BLaER1 treated with 17β-estradiol and CSF1 and Interleukin-3, amounts not matched to agents 10 nM and 100 nM (cell line): ENCODE data around the gene NAAA.

ENCODE experiments used
- H3K27ac ChIP-seq, 11 experiments: shearing (Covaris generic); formaldehyde crosslinking; 2 replicates each; pipeline ENCODE4 v1.8.1; 2022
- H3K27me3 ChIP-seq, 11 experiments: shearing (Covaris generic); formaldehyde crosslinking; 2 replicates each; pipeline ENCODE4 v1.8.1; 2022
- H3K36me3 ChIP-seq, 11 experiments: shearing (Covaris generic); formaldehyde crosslinking; 2 replicates each; pipeline ENCODE4 v1.8.1; 2022
- H3K4me1 ChIP-seq, 10 experiments: shearing (Covaris generic); formaldehyde crosslinking; 2 replicates each; pipeline ENCODE4 v1.8.1; 2022
- H3K4me2 ChIP-seq, 11 experiments: shearing (Covaris generic); formaldehyde crosslinking; 2 replicates each; pipeline ENCODE4 v1.8.1; 2022
- H3K4me3 ChIP-seq, 10 experiments: shearing (Covaris generic); formaldehyde crosslinking; 2 replicates each; pipeline ENCODE4 v1.8.1; 2022
- H3K9ac ChIP-seq, 11 experiments: shearing (Covaris generic); formaldehyde crosslinking; 2 replicates each; pipeline ENCODE4 v1.8.1; 2022
- H3K9me3 ChIP-seq, 11 experiments: shearing (Covaris generic); formaldehyde crosslinking; replicated peaks in 1 of 11; 2 replicates each; pipeline ENCODE4 v1.8.1; 2022
- H4K20me1 ChIP-seq, 11 experiments: shearing (Covaris generic); formaldehyde crosslinking; 2 replicates each; pipeline ENCODE4 v1.8.1; 2022
- Cebpa-rat ChIP-seq, 11 experiments: shearing (Covaris generic); IDR thresholded peaks; 2 replicates each; pipeline ENCODE4 v1.8.1; 2022

Gene NAAA

DNA sequence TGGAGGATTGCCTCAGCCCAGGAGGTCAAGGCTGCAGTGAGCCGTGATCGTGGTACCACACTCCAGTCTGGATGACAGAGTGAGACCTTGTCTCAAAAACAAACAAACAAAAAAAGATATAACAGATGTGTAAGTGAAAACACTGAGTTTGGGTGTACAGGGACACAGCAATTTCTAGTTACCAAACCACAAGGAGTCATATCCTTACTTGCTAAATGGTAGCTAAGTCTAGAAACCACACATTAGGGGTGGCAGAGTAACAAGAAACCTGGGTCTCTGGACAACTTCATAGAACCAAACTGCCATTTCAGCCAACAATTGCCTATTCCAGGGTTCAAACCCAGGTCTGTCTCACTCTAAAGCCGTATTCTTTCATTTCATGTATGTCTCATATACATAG lies 59.3 kb downstream of the NAAA start:
- Histone ChIP-seq H3K36me3 (no peaks in the 10 kb centered on the region), H4K20me1 (no peaks in the 10 kb centered on the region), H3K27me3 (no peaks in the 10 kb centered on the region), H3K9me3 (no peaks in the 10 kb centered on the region), H3K9ac (no peak overlapping the region), H3K4me1 (no peaks in the 10 kb centered on the region; a peak in 2 of 20 replicates), H3K27ac (no peak overlapping the region), H3K4me2 (no peak overlapping the region), H3K4me3 (no peak overlapping the region)
- no peak for TF ChIP-seq Cebpa-rat (IDR thresholded peaks at IDR 0.05)

DNA sequence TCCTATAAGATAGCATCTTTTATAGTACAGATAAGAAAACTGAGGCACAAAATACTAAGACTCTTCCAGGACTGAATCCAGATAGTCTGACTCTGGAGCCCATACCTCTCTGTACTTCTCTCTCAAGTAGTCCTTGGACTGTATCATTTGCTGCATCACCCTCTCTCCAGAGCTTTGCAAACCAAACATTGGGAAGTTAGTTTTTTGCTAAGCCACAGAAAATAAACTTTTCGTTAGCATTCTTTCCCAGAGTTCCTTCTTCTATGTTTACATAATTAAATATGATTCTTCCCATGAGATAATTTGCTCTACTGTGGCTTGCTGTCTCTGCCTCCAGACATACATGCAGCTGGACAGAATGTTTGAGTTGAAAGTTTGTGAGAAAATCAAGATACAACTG lies 60.5 kb downstream of the NAAA start:
- no peak overlapping the region for H3K9ac ChIP-seq
- no peaks in the 10 kb centered on the region for H3K36me3 ChIP-seq
- no peaks in the 10 kb centered on the region for H3K9me3 ChIP-seq
- no peak overlapping the region for H3K27ac ChIP-seq
- no peaks in the 10 kb centered on the region for H4K20me1 ChIP-seq
- no peak for TF ChIP-seq Cebpa-rat (IDR thresholded peaks at IDR 0.05)
- H3K4me1 ChIP-seq, result no peaks in the 10 kb centered on the region; a peak in 2 of 20 replicates
- H3K27me3 ChIP-seq, result no peaks in the 10 kb centered on the region
- no peak overlapping the region for H3K4me2 ChIP-seq
- no peak overlapping the region for H3K4me3 ChIP-seq

DNA sequence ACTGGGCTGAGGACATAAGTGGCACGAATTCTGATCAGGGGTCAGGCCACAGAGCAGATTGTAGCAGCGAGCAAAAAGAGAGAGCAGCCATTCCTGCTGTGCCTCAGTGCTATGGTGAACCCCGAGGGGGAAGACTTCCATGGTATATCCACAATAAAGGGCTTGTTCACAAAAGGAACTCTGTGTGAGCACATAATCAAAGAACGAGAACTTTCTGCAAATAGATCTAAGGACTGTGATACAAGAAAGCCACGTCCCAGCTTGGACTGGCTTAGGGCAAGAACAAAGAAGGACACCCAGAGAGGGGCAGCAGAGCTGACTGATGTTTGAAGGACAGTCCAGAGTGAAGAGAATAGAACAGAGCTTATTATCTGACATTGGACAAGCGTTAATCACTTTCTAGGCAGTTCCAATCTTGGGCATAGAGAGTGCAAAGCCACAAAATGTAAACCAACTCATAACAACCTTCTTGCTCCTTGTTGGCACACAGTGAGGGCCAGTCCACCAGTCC lies 62.5 kb downstream of the NAAA start:
- Histone ChIP-seq H3K4me3 (no peak overlapping the region), H3K27me3 (no peaks in the 10 kb centered on the region)
- no peak for TF ChIP-seq Cebpa-rat (IDR thresholded peaks at IDR 0.05)

DNA sequence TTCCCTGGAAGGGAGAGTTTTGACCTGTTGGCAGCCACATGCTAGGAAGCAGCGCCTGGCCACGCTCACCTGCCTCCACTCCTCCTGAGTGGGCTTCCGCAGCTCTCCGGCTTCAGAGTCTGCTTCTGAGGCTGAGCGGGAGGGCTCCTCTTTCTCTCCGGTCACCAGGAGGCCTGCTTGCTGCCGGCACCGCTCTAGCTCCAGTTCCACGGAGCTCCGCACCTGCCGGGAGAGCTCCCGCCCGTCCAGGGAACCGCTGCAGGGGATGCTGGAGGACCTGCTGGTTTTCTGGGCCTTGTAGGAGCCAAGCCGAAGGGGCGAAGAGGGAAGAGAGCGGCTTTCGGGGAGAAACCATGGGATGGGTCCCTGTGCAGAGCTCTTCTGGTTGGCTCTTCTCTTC lies 64.6 kb downstream of the NAAA start:
- no peaks in the 10 kb centered on the region; a peak in 2 of 20 replicates for H3K4me1 ChIP-seq
- no peak overlapping the region for H3K9ac ChIP-seq
- TF ChIP-seq Cebpa-rat (IDR thresholded peaks at IDR 0.05), result no peak
- H3K4me2 ChIP-seq, result no peak overlapping the region
- no peaks in the 10 kb centered on the region for H3K27me3 ChIP-seq
- H3K27ac ChIP-seq, result no peak overlapping the region
- H3K9me3 ChIP-seq, result no peaks in the 10 kb centered on the region
- no peaks in the 10 kb centered on the region for H3K36me3 ChIP-seq
- H4K20me1 ChIP-seq, result no peaks in the 10 kb centered on the region
- no peak overlapping the region for H3K4me3 ChIP-seq

More for the DNA sequence above, 62.5 kb downstream of the NAAA start:
- Histone ChIP-seq H3K9ac (no peak overlapping the region), H3K9me3 (no peaks in the 10 kb centered on the region), H3K36me3 (no peaks in the 10 kb centered on the region), H3K27ac (no peak overlapping the region), H4K20me1 (no peaks in the 10 kb centered on the region), H3K4me2 (no peak overlapping the region), H3K4me1 (no peaks in the 10 kb centered on the region; a peak in 2 of 20 replicates)

DNA sequence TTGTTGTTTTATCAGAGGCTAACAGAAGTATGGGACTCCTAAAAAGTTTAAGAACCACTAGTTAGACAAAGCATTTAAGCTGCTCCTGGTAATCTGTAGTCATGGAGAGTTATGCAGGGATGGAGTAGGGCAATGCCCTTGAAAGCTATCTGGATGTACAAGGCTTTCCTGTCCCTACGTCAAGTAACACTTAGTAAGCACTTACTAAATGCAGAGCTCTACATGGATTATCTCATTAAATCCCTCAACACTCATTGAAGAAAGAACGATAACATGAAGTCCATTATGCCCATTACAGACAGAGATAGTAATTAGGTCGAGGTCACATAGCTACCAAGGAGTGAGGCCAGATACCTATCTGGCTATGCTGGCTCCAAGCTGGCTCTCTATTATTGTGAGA lies 71.7 kb downstream of the NAAA start:
- Histone ChIP-seq H3K27ac (no peak overlapping the region), H3K4me1 (no peaks in the 10 kb centered on the region), H3K9me3 (no peaks in the 10 kb centered on the region), H3K4me3 (no peak overlapping the region), H3K36me3 (no peaks in the 10 kb centered on the region), H3K4me2 (no peak overlapping the region), H3K27me3 (no peaks in the 10 kb centered on the region), H3K9ac (no peak overlapping the region), H4K20me1 (no peaks in the 10 kb centered on the region)
- TF ChIP-seq Cebpa-rat (IDR thresholded peaks at IDR 0.05), result no peak

DNA sequence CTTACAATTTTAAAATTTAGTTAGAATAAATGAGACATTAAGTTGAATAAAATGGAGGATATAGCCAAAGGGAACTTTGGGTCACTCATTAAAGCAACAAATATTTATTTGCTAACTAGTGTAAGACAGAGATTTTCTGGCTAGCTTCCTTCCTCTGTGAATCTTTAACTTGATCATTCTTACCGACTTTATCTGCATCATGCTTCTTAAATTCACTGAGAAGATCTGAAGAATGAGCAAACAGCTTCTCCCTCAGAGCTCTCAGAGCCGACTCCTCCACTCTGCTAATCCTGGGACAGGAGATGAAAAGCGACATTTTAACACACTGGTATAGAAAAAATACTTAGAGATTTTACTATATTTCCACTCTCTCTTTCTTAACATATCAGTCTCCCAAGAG lies 73.7 kb downstream of the NAAA start:
- H3K9ac ChIP-seq, result no peak overlapping the region
- no peak overlapping the region for H3K4me2 ChIP-seq
- no peak overlapping the region for H3K27ac ChIP-seq
- H3K4me1 ChIP-seq, result no peaks in the 10 kb centered on the region
- H3K27me3 ChIP-seq, result no peaks in the 10 kb centered on the region
- H4K20me1 ChIP-seq, result no peaks in the 10 kb centered on the region
- TF ChIP-seq Cebpa-rat (IDR thresholded peaks at IDR 0.05), result no peak
- H3K9me3 ChIP-seq, result peaks cover 0 to 5% (median 0%) of the 10 kb centered on the region in 11 experiments; a peak in 1 of 22 replicates
- no peaks in the 10 kb centered on the region for H3K36me3 ChIP-seq
- H3K4me3 ChIP-seq, result no peak overlapping the region
